Superior temporal gyrus (tissue), 1 donor: Measurements from ENCODE around the gene NLRP1.

Experiments
- DNase-seq: peaks from one replicate; pipeline ENCODE4 v3.0.0-alpha.2; 2016; ENCODE audit errors: extremely low spot score

NLRP1 gene

DNA sequence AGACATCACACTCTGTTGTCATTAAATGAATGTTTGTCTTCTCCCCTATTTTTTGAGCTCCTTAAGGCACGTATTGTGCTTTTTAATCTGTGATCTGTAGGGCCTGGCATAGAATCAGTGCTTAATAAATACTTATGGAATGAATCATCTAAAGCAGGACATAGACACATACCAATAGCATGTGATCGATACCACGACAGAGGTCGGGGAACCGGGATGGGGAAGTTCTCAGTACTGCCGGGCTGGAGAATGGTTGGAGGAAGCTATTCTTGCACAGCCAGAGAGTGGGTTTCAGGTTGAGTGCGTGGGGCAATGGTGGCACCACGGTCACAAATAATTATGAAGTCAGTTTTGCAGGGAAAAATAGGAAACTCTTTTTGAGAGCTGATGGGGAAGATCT, 26.8 kb downstream of the NLRP1 start:
- DNase-seq, result no peak

GRCh38 chr17:5555254-5555653, 29.1 kb downstream of the NLRP1 start:
- no peak for DNase-seq

DNA sequence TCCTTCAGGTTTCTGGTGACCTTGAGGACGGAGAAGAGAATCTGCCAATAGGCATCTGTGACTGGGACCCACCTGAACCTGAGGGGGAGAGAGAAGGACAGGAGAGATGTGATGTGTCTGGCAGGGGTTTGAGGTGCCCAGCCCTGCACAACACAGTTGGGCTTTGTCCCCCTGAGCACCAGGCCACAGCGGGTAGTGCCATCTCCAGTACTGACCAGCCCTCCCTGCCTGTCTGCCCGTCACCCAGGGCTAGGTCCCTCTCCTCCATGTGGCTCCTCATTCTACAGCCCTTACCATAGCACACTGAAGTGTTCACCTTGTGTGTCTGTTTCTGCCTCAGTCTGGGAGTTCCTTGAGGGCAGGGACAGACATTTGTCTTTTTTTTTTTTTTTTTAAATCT, 30.8 kb downstream of the NLRP1 start:
- DNase-seq, result no peak

- DNase-seq, result no peak
These were observed 31.5 kb downstream of the NLRP1 start for GRCh38 chr17:5552841-5553240.

DNA sequence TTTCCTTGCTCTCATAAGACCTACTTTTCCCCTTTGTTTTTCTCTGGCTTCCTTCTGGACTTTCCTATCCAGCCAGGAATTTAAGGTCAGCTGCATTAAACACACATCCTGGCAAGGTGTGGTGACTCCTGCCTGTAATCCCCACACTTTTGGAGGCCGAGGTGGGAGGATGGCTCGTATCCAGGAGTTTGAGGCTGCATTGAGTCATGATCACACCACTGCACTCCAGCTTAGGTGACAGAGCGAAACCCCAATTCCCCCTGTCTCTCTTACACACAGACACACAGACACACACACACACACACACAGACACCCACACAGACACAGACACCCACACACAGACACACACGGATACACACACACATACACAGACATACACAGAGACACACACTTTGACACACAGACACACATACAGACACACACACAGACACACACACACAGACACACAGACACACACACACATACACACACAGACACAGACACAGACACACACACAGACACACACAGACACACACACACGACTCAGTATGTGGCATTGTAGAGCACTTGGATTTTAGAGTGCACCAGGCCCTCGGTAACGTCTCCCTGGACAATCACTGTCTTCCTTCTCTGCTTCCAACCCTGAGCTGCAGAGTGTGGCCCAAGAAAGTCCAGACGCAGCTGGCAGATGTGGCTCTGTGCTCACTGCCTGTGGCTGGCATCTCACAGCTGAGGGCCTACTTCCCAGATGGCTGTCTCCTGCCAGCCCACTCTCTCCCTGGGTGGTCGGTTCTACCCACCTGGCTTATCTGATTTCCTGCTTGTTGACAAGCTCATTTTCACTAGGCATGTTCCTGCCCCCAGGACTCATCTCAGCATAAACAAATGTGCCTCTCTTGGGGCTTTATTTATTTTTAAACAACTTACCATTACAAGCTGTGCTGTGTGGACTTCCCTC, 39.0 kb downstream of the NLRP1 start:
- no peak for DNase-seq

DNA sequence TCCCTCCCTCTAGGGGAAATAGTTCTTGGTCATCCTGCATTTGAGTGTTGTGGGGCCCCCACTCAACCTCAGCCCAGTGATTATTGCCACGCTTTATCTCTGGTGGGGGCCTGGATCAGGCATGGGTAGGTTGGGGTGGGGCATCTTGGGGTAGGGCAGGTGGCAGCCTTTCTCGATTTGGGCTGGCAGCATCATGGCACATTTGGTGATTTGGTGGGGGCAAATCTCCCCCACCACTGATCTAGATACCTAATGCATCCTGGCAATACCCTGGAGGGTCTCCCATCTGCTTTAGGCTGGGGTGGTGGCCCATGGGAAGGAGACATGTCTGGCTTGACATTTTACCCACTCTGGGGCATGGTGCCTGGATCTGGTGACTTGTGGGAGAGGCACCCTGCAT, 40.2 kb downstream of the NLRP1 start:
- no peak for DNase-seq

- DNase-seq, result no peak
These were observed 42.6 kb downstream of the NLRP1 start for GRCh38 chr17:5541610-5542202.

DNA sequence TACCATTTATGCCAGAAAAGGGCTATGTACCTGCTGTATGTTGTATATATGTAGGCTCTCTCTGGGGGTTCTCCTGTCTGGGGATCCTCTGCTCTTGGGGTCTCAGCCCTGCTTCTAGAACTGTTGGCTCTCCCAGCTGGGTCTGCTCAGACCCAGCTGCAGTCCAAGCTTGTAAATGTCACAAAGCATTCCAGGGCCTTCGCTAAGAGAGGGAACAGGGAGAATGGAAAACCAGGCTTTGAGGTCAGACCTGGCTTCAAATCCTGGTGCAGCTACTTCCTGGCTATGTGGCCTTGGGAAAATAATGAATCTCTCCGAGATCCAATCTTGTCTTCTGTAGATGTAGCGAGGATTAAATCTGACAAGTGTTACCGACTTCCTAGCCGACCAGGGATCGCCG, 44.0 kb downstream of the NLRP1 start:
- DNase-seq, result no peak

DNA sequence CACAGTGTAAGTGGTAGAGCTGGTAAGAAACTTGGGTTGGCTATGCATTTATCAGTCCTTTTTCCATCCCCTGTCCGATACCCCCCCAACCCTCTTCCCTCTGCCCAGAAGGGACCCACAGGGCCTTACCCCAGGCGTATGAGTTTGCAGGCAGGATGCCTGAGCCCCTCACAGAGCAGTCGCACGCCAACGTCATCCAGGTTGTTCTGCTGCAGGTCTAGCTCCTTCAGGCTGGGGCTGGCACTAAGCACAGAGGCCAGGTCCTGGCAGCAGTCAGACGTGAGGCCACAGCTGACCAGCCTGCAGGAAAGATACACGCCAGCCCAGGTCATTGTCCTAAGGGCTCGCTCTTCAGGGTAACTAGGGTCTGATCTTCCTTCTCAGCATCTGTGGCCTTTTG, 45.0 kb downstream of the NLRP1 start:
- no peak for DNase-seq

DNA sequence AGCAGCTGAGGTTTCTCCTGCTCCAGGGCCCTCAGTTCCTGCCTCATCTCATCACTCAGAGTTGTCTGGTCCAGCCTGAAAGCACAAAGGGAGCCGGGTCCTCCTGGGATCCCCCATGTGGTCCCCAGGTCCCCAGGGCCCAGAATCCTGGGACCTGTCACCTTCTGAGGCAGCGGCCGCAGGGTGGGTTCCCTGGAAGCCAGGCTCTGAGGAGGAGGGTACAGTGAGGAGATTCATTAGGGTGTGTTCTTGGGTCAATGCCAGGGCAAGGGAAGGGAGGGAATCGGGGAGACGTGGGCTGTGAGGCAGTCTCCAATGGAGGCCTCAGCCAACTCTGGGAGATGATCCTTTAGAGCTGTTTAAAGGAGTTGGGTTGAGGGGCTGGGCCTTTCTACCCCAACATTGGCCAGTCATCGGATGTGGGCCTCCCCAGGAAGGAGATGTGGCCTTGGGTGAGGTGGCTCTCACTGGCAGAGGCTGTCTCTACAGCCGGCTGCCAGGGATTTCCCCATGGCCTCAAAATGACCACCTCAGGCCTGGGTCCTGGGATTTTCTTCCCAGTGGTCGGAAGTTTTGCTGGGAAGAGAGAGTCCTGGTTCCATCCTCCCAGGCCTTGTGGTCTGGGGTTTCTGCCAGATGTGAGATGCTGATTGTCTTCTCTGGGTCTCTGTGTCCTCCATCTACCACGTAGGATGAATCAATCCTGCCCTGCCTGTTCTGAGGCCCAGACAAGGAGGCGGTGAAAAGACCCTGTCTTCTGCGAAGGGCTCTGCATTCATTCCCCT, 47.3 kb downstream of the NLRP1 start:
- no peak for DNase-seq

DNA sequence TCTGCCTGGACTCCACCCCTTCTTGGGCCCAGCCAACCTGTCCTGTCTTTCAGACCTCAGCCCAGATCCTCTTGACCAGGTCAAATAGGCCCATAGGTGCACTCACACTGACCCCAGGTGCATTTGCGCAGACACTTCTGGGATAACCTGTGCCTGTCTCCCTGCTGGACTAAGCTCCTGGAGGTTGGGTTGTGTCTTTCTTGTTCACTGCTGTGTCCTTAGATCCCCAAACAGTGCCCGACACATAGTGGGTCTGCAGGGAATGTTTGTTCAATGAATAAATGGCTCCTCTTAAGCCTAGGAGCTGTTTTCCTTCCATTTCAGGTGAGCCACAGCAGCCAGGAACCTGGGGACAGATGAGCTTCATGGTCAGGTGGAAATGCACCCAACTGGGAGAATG, 48.9 kb downstream of the NLRP1 start:
- DNase-seq, result no peak

- no peak for DNase-seq
These were observed 50.6 kb downstream of the NLRP1 start for GRCh38 chr17:5533486-5534315.

GRCh38 chr17:5532581-5532980, 51.7 kb downstream of the NLRP1 start:
- DNase-seq, result no peak

DNA sequence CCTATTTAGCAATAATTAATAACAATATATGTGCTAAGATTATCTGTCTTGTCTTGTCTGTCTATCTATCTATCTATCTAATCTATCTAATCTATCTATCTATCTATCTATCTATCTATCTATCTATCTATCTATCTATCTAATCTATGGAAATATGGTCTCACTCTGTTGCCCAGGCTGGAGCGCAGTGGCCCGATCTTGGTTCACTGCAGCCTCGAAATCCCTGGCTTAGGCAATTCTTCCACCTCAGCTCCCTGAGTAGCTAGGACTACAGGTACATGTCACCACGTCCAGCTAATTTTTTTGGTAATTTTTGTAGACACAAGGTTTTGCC, 53.3 kb downstream of the NLRP1 start:
- DNase-seq, result no peak

DNA sequence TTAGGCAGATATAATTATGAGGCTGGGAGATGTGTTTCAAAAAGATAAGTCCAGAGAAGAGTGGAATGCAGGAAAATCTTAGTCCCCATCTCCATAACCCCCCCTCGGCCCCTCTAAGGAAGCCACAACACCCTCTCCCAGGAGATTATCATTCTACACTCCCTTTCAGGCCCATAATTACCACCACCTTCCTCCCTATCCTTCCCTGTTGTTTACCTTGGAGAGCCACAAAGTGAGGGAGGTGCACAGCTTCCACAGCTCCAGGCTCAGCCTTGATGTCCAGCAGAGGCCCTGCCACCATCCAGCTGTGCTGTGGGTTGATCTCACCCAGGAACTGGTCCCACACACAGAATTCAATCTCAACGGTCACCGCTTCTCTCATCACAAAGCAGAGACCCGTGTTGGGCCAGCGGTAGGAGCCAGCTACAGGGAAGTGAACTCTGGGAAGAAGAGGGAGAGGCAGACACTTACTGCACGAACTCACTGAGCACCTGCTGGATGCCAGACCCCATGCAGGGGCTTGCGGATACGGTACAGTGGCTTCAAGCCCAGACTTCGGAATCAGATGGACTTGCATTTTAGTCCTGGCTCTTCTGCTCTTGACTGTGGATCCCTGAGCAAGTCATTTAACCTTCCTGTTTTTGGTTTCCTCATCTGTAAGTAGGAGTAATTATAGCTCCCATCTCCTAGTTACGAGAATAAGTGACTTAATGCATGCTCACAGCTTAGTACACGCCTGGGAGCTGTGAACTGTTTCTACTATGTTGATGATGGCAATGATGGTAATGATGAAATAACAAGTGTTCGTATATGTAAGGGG, 53.8 kb downstream of the NLRP1 start:
- no peak for DNase-seq

- no peak for DNase-seq
These were observed 56.6 kb downstream of the NLRP1 start for GRCh38 chr17:5527601-5528250.

DNA sequence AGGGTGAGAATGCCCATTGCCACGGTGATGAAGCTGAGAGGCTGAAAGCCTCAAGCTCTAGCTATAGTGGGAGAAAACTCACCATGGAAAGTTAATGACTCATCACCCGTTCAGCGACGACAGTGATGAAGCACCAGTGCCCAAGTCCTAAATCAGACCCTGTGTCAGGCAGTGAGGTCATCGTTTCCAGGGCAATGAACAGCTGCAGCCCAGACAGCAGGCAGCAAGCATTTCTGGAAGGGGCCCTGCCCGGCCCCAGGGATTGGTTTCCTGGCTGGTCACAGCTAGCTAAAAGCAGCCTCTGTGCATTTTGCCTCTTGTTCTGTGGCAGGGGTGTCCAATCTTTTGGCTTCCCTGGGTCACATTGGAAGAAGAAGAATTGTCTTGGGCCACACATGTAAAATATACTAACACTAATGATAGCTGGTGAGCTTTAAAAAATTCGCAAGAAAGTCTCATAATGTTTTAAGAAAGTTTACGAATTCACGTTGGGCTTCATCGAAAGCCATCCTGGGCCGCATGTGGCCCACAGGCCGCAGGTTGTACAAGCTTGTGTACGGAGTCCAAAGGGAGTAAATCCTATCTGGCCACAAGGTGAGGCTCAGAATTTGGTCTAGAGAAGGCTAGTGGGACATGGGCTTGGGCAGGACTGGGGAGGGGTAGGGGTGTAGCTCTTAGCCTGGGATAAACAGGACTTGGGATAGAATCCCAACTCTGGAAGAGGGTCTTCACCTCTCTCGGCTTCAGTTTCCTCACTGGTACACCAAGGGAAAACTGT, 57.3 kb downstream of the NLRP1 start:
- DNase-seq, result peak; percentile 80

DNA sequence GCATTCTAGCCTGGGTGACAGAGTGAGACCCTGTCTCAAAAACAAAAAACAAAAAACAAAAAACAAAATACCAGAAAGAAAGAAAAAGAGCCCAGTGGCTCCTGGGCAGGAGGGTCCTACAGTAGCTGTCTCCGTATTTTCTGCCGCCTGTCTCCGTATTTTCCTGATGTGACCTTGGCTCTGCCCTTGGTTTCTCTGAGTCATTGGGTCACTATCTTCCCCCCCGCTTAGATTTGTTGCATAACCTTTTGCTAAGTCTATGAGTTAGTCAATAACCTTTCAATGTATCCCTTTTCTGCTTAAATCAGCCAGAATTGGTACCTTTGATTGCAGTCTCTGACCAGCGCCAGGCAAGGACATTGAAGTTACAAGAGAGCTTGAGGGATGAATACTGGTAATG, 61.1 kb downstream of the NLRP1 start:
- no peak for DNase-seq

GRCh38 chr17:5522476-5522875, 61.8 kb downstream of the NLRP1 start:
- DNase-seq, result no peak
